HEK293T (cell line): Measurements from ENCODE around the gene BICC1.

ENCODE experiments used
- CTBP1 ChIP-seq: fragments of 450-650 bp; IDR thresholded peaks from 2 replicates; pipeline ENCODE4 v1.6.1; 2016; ENCODE audit warnings: borderline replicate concordance
- FOXM1 ChIP-seq: fragments of 450-650 bp; IDR thresholded peaks from 2 replicates; pipeline ENCODE4 v1.6.1; 2017; ENCODE audit warnings: mild to moderate bottlenecking, borderline replicate concordance
- HDGF ChIP-seq: fragments of 450-650 bp; IDR thresholded peaks from 2 replicates; pipeline ENCODE4 v1.6.1; 2017; ENCODE audit warnings: antibody characterized with exemption, borderline replicate concordance
- PKNOX1 ChIP-seq: fragments of 450-650 bp; IDR thresholded peaks from 2 replicates; pipeline ENCODE4 v1.6.1; 2016
- SP1 ChIP-seq: fragments of 450-650 bp; IDR thresholded peaks from 2 replicates; pipeline ENCODE4 v1.6.1; 2017
- SUZ12 ChIP-seq: fragments of 450-650 bp; IDR thresholded peaks from 2 replicates; pipeline ENCODE4 v1.6.1; 2016; ENCODE audit warnings: mild to moderate bottlenecking
- TARDBP ChIP-seq: fragments of 450-650 bp; IDR thresholded peaks from 2 replicates; pipeline ENCODE4 v1.6.1; 2016

GRCh38 chr10:58590152-58590840, 77.6 kb downstream of the BICC1 start:
- TF ChIP-seq FOXM1 (no peak), PKNOX1 (no peak), SP1 (no peak), HDGF (no peak), CTBP1 (no peak), SUZ12 (no peak), TARDBP (no peak)
